Left kidney (tissue), 8 donors: ENCODE data around the gene XRCC2. TPM values are rescaled to one million over a fixed set of nuclear protein-coding genes. Genes with fewer than 3 reads are reported as not detected.
A peak's percentile ranks its signal among the peaks of the same experiment; 100 is the strongest.
"Not testable (repeated sequence)": the region's sequence is repeated elsewhere in the genome, so short reads cannot be mapped to it uniquely, and the experiment has no call there.

Experiments used
- DNase-seq: peaks from one replicate; pipeline ENCODE4 v3.0.0-alpha.2; 2013
- long read RNA-seq, 8 donors: transcript quantifications; one replicate each; lab custom pipeline, GENCODE V29; 2026
- polyA plus RNA-seq: library from polyadenylated mRNA; unstranded; fragments of 120-200 nt; gene quantifications from one replicate; pipeline ENCODE4 v1.2.1, GENCODE V29; 2013; ENCODE audit not compliant: insufficient read length

Gene XRCC2
- 14.9 TPM for polyA plus RNA-seq
- long read RNA-seq, donor 1: 0 reads
- long read RNA-seq, donor 2, partial matches to known transcripts: 0 of 2 reads
- long read RNA-seq, donor 2, other reads (novel, unspliced or antisense): 0 of 2 reads
- long read RNA-seq, donor 3, partial matches to known transcripts: 0 of 2 reads
- long read RNA-seq, donor 3, other reads (novel, unspliced or antisense): 0 of 2 reads
- long read RNA-seq, donor 4, partial matches to known transcripts: 0 of 1 reads
- long read RNA-seq, donor 4, other reads (novel, unspliced or antisense): 0 of 1 reads
- long read RNA-seq, donor 5: 0 reads
- long read RNA-seq, donor 6, partial matches to known transcripts: 0 of 1 reads
- long read RNA-seq, donor 6, other reads (novel, unspliced or antisense): 0 of 1 reads
- long read RNA-seq, donor 7, partial matches to known transcripts: 0 of 1 reads
- long read RNA-seq, donor 7, other reads (novel, unspliced or antisense): 0 of 1 reads
- long read RNA-seq, donor 8: 0 reads

GRCh38 chr7:152675759-152676636 is at the start of gene XRCC2:
TSS of gene XRCC2 (minus strand) at chr7:152676141. CDS start at chr7:152676079, 62 bp downstream.
- peak; percentile 94 for DNase-seq

GRCh38 chr7:152723364-152723763 is 47.4 kb upstream of the XRCC2 start:
- no peak for DNase-seq

- not testable (repeated sequence) for DNase-seq
These were observed 36.6 kb upstream of the XRCC2 start for GRCh38 chr7:152712412-152713042.

- DNase-seq: no peak
These were observed 35.6 kb upstream of the XRCC2 start for GRCh38 chr7:152711444-152711944.

- no peak for DNase-seq
These were observed 34.2 kb upstream of the XRCC2 start for GRCh38 chr7:152710153-152710442.

GRCh38 chr7:152709287-152710152 is 33.6 kb upstream of the XRCC2 start:
- DNase-seq: no peak

GRCh38 chr7:152704796-152705384 is 28.9 kb upstream of the XRCC2 start:
- no peak for DNase-seq

GRCh38 chr7:152699079-152699478 is 23.1 kb upstream of the XRCC2 start:
- no peak for DNase-seq

- not testable (repeated sequence) for DNase-seq
These were observed 21.5 kb upstream of the XRCC2 start for GRCh38 chr7:152697268-152697974.

- DNase-seq: not testable (repeated sequence)
These were observed 16.3 kb upstream of the XRCC2 start for GRCh38 chr7:152692196-152692595.

GRCh38 chr7:152683297-152683696 is 7.4 kb upstream of the XRCC2 start:
- no peak for DNase-seq

- no peak for DNase-seq
These were observed 2.1 kb upstream of the XRCC2 start for GRCh38 chr7:152677808-152678670.

GRCh38 chr7:152674860-152675758 is 832 bp downstream of the XRCC2 start:
- no peak for DNase-seq

- no peak for DNase-seq
These were observed 2.0 kb downstream of the XRCC2 start for GRCh38 chr7:152673897-152674296.

GRCh38 chr7:152672626-152673025 is 3.3 kb downstream of the XRCC2 start:
- DNase-seq: no peak

GRCh38 chr7:152669758-152670157 is 6.2 kb downstream of the XRCC2 start:
- no peak for DNase-seq

GRCh38 chr7:152668975-152669374 is 7.0 kb downstream of the XRCC2 start:
- DNase-seq: no peak

- DNase-seq: no peak
These were observed 8.0 kb downstream of the XRCC2 start for GRCh38 chr7:152667958-152668357.
